Suppressor macrophage (primary cell): Measurements from ENCODE around the gene TMEM120B.

ENCODE experiments used
- DNase-seq, 4 experiments: peaks; one replicate each; pipeline ENCODE4 v3.0.0-alpha.2; 2020 to 2022

The TMEM120B gene

GRCh38 chr12:121805171-121806008 is 92.8 kb downstream of the TMEM120B start:
- DNase-seq = peak; percentile 15 to 38 (median 31)

- DNase-seq = peak in 2 of 4 experiments; percentile 25 to 26
Measured at GRCh38 chr12:121806009-121806545, 93.5 kb downstream of the TMEM120B start.

GRCh38 chr12:121806546-121807423 is 94.2 kb downstream of the TMEM120B start:
- peak in 3 of 4 experiments; percentile 18 to 53 (median 41) for DNase-seq

GRCh38 chr12:121807642-121808347 is 95.2 kb downstream of the TMEM120B start:
- no peak for DNase-seq

GRCh38 chr12:121808623-121809022 is 96.1 kb downstream of the TMEM120B start:
- DNase-seq = no peak

- no peak for DNase-seq
Measured at GRCh38 chr12:121809712-121810116, 97.2 kb downstream of the TMEM120B start.

- DNase-seq = no peak
Measured at GRCh38 chr12:121810234-121810817, 97.8 kb downstream of the TMEM120B start.

- no peak for DNase-seq
Measured at GRCh38 chr12:121810833-121811433, 98.4 kb downstream of the TMEM120B start.

GRCh38 chr12:121811434-121812319 is 99.1 kb downstream of the TMEM120B start:
- DNase-seq = peak; percentile 77 to 91 (median 86)

- DNase-seq = peak; percentile 71 to 90 (median 80)
Measured at GRCh38 chr12:121812320-121812871, 99.8 kb downstream of the TMEM120B start.

GRCh38 chr12:121812921-121813896 is 100.7 kb downstream of the TMEM120B start:
- DNase-seq = peak; percentile 34 to 58 (median 55)

- no peak for DNase-seq
Measured at GRCh38 chr12:121813951-121814350, 101.4 kb downstream of the TMEM120B start.

GRCh38 chr12:121814429-121815119 is 102.0 kb downstream of the TMEM120B start:
- DNase-seq = no peak

- DNase-seq = no peak
Measured at GRCh38 chr12:121815263-121815662, 102.7 kb downstream of the TMEM120B start.

- DNase-seq = no peak
Measured at GRCh38 chr12:121816925-121817647, 104.5 kb downstream of the TMEM120B start.

- no peak for DNase-seq
Measured at GRCh38 chr12:121817648-121818043, 105.1 kb downstream of the TMEM120B start.

- no peak for DNase-seq
Measured at GRCh38 chr12:121819212-121819949, 106.8 kb downstream of the TMEM120B start.
